WTC11 (cell line): ENCODE results near the gene TNIK. TPM values are rescaled to one million over a fixed set of nuclear protein-coding genes. Genes with fewer than 3 reads are reported as not detected.
"Not testable (repeated sequence)": the region's sequence is repeated elsewhere in the genome, so short reads cannot be mapped to it uniquely, and the experiment has no call there.

Experiments used
- ATAC-seq: fragments of 200-7000 bp; cut with Tn5 transposase; 2 replicates; pipeline ENCODE4 v1.10.0; 2021; ENCODE audit warnings: mild to moderate bottlenecking, moderate library complexity
- CTCF ChIA-PET: fragments of 300-600 bp; sonication (Branson Sonifier 250); formaldehyde crosslinking; loops from one replicate; lab custom pipeline; 2021; ENCODE audit warnings: antibody characterized with exemption; lab: Charles Lee
- POLR2A ChIA-PET: fragments of 350-600 bp; sonication (Branson Sonifier 250); formaldehyde crosslinking; loops from one replicate; lab custom pipeline; 2021; ENCODE audit warnings: antibody characterized with exemption; lab: Charles Lee
- DNase-seq: peaks from one replicate; pipeline ENCODE4 v3.0.0; 2021; ENCODE audit warnings: low spot score
- H3K27ac Mint-ChIP-seq: 2 replicates; pipeline ENCODE4 v1.8.0; 2021; ENCODE audit warnings: mixed read lengths
- H3K27me3 Mint-ChIP-seq: 2 replicates; pipeline ENCODE4 v1.8.0; 2021; ENCODE audit warnings: low read depth, mild to moderate bottlenecking, moderate library complexity, mixed read lengths
- H3K36me3 Mint-ChIP-seq: 2 replicates; pipeline ENCODE4 v1.8.0; 2021; ENCODE audit warnings: mixed read lengths
- H3K4me1 Mint-ChIP-seq: 2 replicates; pipeline ENCODE4 v1.8.0; 2022; ENCODE audit warnings: mixed read lengths
- H3K4me3 Mint-ChIP-seq: 2 replicates; pipeline ENCODE4 v1.8.0; 2021; ENCODE audit warnings: mild to moderate bottlenecking, moderate library complexity, mixed read lengths
- H3K9me3 Mint-ChIP-seq: 2 replicates; pipeline ENCODE4 v1.8.0; 2021; ENCODE audit warnings: mixed read lengths
- ATF1 ChIP-seq: sonication (generic); formaldehyde crosslinking; IDR thresholded peaks from 2 replicates; pipeline ENCODE4 v1.8.1; 2023; ENCODE audit warnings: mild to moderate bottlenecking, moderate library complexity, missing genetic modification reagents
- CREM ChIP-seq: sonication (generic); formaldehyde crosslinking; IDR thresholded peaks from 2 replicates; pipeline ENCODE4 v1.8.1; 2022; ENCODE audit warnings: mild to moderate bottlenecking, missing genetic modification reagents, moderate library complexity
- E2F1 ChIP-seq: sonication (generic); formaldehyde crosslinking; IDR thresholded peaks from 2 replicates; pipeline ENCODE4 v1.8.0; 2022; ENCODE audit warnings: mild to moderate bottlenecking, missing genetic modification reagents
- E2F5 ChIP-seq: sonication (generic); formaldehyde crosslinking; IDR thresholded peaks from 2 replicates; pipeline ENCODE4 v1.8.1; 2022; ENCODE audit warnings: mild to moderate bottlenecking, moderate library complexity, missing genetic modification reagents
- HMGA2 ChIP-seq: fragments of 250-450 bp; sonication (Bioruptor Pico); IDR thresholded peaks from 2 replicates; pipeline ENCODE4 v1.4.0; 2021; ENCODE audit warnings: mild to moderate bottlenecking, moderate library complexity
- IRF2 ChIP-seq: sonication (generic); formaldehyde crosslinking; IDR thresholded peaks from 2 replicates; pipeline ENCODE4 v1.8.0; 2022; ENCODE audit warnings: low read depth, missing genetic modification reagents, borderline replicate concordance
- KAT7 ChIP-seq: sonication (generic); formaldehyde crosslinking; IDR thresholded peaks from 2 replicates; pipeline ENCODE4 v1.8.1; 2023; ENCODE audit warnings: missing genetic modification reagents, mild to moderate bottlenecking, borderline replicate concordance
- OVOL2 ChIP-seq: fragments of 250-450 bp; sonication (Bioruptor Pico); IDR thresholded peaks from 2 replicates; pipeline ENCODE4 v1.9.0; 2021; ENCODE audit warnings: mild to moderate bottlenecking, borderline replicate concordance
- PREB ChIP-seq: sonication (generic); formaldehyde crosslinking; IDR thresholded peaks from 2 replicates; pipeline ENCODE4 v1.8.1; 2022; ENCODE audit warnings: mild to moderate bottlenecking, missing genetic modification reagents, moderate library complexity, borderline replicate concordance
- RELA ChIP-seq: sonication (generic); formaldehyde crosslinking; IDR thresholded peaks from 2 replicates; pipeline ENCODE4 v1.8.1; 2022; ENCODE audit warnings: missing genetic modification reagents, mild to moderate bottlenecking, borderline replicate concordance
- SMAD3 ChIP-seq: sonication (generic); formaldehyde crosslinking; IDR thresholded peaks from 2 replicates; pipeline ENCODE4 v1.8.0; 2022; ENCODE audit warnings: missing genetic modification reagents, mild to moderate bottlenecking, borderline replicate concordance
- TEAD1 ChIP-seq: sonication (generic); formaldehyde crosslinking; IDR thresholded peaks from 2 replicates; pipeline ENCODE4 v1.8.0; 2022; ENCODE audit warnings: mild to moderate bottlenecking, missing genetic modification reagents
- TEAD4 ChIP-seq: sonication (generic); formaldehyde crosslinking; IDR thresholded peaks from 2 replicates; pipeline ENCODE4 v1.8.0; 2022; ENCODE audit warnings: mild to moderate bottlenecking, missing genetic modification reagents
- TP53 ChIP-seq: sonication (generic); formaldehyde crosslinking; IDR thresholded peaks from 2 replicates; pipeline ENCODE4 v1.8.1; 2023; ENCODE audit warnings: mild to moderate bottlenecking, missing genetic modification reagents
- ZNF423 ChIP-seq: fragments of 250-450 bp; sonication (Bioruptor Pico); IDR thresholded peaks from 2 replicates; pipeline ENCODE4 v2.1.2; 2022; ENCODE audit warnings: mild to moderate bottlenecking, moderate library complexity
- total RNA-seq: library from RNA; stranded (reverse); gene quantifications from 3 replicates; pipeline ENCODE4 v1.2.3, GENCODE V29; 2021
- TF ChIP-seq, protein P1 (sequence below): fragments of 250-450 bp; sonication (Bioruptor Pico); conservative IDR thresholded peaks from 2 replicates; pipeline ENCODE4 v1.9.0; 2021; ENCODE audit warnings: mild to moderate bottlenecking
- TF ChIP-seq, protein P2 (sequence below): sonication (generic); formaldehyde crosslinking; IDR thresholded peaks from 2 replicates; pipeline ENCODE4 v1.8.0; 2023; ENCODE audit warnings: mild to moderate bottlenecking, missing genetic modification reagents
- TF ChIP-seq, protein P3 (sequence below): fragments of 200-600 bp; IDR thresholded peaks from 2 replicates; pipeline ENCODE4 v1.8.0; 2022; ENCODE audit warnings: antibody characterized with exemption

The TNIK gene
- total RNA-seq, 1 experiment from 2014 or later, result 50.3 TPM

DNA sequence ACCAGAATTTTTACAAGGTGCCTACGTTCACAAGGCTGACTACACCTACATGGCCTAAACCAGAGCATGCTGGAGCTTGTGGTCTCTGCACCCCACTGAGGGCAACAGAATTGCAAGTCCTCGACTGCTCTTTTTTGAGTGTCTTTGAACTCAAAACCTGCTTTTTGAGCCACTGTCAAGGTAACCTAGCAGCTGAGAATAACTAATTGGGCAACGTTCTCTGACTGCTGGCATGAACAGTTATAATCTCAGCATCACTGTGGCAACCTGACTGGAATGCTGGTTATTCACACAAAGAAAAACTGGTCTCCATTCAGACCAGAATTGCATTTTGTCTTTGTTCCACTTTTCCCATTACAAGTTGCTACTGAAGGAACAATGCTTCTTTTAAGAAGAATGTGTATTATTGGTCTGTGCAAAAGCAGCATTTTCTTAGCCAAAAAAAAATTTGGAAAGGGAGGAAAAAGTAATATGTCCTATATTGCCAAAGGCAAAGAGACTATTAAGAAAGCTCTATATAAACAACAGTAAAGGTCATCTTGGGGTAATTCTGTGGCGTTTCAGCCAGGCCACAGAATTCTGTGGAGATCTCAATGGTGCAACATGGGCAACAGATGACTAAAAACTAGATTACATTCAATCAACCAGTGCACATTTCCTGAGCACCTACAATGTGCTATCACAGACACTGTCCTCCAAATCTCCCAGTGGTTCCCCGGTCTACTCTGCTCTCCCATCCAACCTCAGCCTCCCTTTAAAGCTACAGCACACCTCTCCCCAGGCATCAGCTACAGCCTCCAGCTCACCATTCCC is 76.8 kb downstream of the TNIK start:
- no peaks in the 10 kb centered on the region for H3K36me3 Mint-ChIP-seq
- ChIA-PET POLR2A (no interaction called here), CTCF (interaction anchor here (1.1 to 4.5 kb wide), 3 partner anchors 10 to 155 kb away, joined by 3 to 26 read pairs (median 5); no protein-coding TSS in a partner anchor)
- ATAC-seq, result peak; percentile 17
- DNase-seq, result no peak
- TF ChIP-seq E2F5 (no peak), ATF1 (CRISPR knock-in tag) (no peak), PREB (no peak), E2F1 (CRISPR knock-in tag) (no peak), TEAD1 (CRISPR knock-in tag) (no peak)
- TF ChIP-seq, protein P1, sequence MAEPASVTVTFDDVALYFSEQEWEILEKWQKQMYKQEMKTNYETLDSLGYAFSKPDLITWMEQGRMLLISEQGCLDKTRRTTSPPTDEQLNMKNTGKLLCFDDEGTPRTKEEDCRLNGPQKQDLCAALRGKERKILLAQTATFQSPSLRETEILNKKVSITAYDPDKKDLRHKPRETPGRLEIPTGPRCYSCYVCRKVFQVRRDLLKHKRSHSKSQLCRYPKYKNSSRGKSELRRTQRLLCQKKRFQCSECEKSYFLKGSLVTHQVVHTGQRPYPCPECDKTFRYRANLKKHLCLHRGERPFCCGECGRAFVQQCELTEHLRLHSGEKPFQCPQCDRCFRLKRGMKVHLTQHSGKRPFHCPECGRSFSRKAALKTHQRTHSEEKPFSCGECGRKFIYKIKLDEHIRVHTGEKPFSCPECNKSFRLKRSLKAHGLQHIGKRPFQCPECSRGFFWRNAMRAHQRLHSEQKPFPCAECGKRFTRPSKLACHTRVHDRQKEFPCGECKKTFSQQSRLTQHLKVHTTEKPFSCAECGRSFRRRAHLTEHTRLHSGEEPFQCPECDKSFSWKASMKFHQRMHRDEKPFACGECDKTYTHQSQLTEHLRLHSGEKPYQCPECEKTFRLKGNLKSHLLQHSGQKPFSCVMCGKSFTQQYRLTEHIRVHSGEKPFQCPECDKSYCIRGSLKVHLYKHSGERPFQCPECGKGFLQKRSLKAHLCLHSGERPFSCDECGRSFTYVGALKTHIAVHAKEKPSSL (CRISPR knock-in tag), result no peak
- no peaks in the 10 kb centered on the region for H3K9me3 Mint-ChIP-seq
- no peaks in the 10 kb centered on the region for H3K27me3 Mint-ChIP-seq
- peak overlapping the region; percentile 6 for H3K27ac Mint-ChIP-seq
- peaks cover 71% of the 10 kb centered on the region for H3K4me1 Mint-ChIP-seq
- H3K4me3 Mint-ChIP-seq, result peak overlapping the region; percentile 10

GRCh38 chr3:171382347-171382746 is 77.9 kb downstream of the TNIK start:
- CTCF ChIA-PET, result interaction anchor here (0.6 to 4.5 kb wide), 8 partner anchors 11 to 185 kb away, joined by 3 to 26 read pairs (median 4); no protein-coding TSS in a partner anchor
- DNase-seq, ATAC-seq, POLR2A ChIA-PET, H3K9me3 Mint-ChIP-seq, H3K4me3 Mint-ChIP-seq, H3K36me3 Mint-ChIP-seq, H3K27me3 Mint-ChIP-seq: not testable (repeated sequence)
- H3K27ac Mint-ChIP-seq, result peak overlapping the region; percentile 53; the same call in 1 of the 2 replicates
- peaks cover 68% of the 10 kb centered on the region for H3K4me1 Mint-ChIP-seq

DNA sequence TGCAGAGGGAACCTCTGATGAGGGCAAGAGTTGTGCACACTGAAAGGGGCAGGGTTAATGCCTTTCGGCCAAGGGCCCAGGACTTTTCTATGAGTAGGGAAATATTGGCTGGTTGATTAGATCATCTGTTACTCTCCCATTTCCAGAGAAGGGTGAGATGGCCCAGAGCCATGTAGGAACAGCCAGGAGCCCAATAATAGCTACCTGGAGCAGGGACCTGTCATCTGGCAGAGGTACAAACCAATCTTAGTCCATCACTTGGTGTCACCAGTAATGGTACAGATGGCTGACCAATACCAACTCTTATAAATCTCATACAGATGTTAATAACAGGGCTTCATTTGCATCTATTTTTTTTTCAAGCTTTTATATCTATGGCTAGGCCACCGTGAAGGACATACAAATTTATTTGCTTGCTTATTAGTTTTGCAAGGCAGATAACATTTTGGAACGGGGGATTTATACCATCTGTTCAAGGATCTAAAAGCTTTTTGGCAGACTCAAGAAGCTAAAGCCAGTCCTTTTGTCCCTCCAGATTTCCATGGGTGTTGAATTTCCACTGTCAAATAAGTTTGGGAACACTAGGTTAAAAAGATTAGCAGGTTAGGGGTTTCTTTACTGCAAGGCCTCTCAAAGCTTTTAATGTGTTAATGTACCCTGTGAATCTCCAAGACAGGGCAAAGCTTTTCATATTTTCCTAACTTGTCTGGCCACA is 79.3 kb downstream of the TNIK start:
- no peak for DNase-seq
- Mint-ChIP-seq H3K36me3 (no peaks in the 10 kb centered on the region), H3K4me3 (no peak overlapping the region), H3K9me3 (no peaks in the 10 kb centered on the region), H3K27me3 (no peaks in the 10 kb centered on the region), H3K4me1 (peaks cover 75% of the 10 kb centered on the region), H3K27ac (no peak overlapping the region; the same call in 1 of the 2 replicates)
- no peak for ATAC-seq
- POLR2A ChIA-PET, result no interaction called here
- CTCF ChIA-PET, result interaction anchor here (1.0 to 4.5 kb wide), 6 partner anchors 10 to 208 kb away, joined by 3 to 26 read pairs (median 4); no protein-coding TSS in a partner anchor
- TF ChIP-seq HMGA2 (CRISPR knock-in tag) (no peak), IRF2 (CRISPR knock-in tag) (no peak), ATF1 (CRISPR knock-in tag) (no peak), SMAD3 (CRISPR knock-in tag) (no peak), OVOL2 (CRISPR knock-in tag) (no peak), KAT7 (CRISPR knock-in tag) (no peak), CREM (no peak), ZNF423 (CRISPR knock-in tag) (no peak), TP53 (CRISPR knock-in tag) (no peak), RELA (no peak), TEAD4 (CRISPR knock-in tag) (no peak)
- TF ChIP-seq, protein P2, sequence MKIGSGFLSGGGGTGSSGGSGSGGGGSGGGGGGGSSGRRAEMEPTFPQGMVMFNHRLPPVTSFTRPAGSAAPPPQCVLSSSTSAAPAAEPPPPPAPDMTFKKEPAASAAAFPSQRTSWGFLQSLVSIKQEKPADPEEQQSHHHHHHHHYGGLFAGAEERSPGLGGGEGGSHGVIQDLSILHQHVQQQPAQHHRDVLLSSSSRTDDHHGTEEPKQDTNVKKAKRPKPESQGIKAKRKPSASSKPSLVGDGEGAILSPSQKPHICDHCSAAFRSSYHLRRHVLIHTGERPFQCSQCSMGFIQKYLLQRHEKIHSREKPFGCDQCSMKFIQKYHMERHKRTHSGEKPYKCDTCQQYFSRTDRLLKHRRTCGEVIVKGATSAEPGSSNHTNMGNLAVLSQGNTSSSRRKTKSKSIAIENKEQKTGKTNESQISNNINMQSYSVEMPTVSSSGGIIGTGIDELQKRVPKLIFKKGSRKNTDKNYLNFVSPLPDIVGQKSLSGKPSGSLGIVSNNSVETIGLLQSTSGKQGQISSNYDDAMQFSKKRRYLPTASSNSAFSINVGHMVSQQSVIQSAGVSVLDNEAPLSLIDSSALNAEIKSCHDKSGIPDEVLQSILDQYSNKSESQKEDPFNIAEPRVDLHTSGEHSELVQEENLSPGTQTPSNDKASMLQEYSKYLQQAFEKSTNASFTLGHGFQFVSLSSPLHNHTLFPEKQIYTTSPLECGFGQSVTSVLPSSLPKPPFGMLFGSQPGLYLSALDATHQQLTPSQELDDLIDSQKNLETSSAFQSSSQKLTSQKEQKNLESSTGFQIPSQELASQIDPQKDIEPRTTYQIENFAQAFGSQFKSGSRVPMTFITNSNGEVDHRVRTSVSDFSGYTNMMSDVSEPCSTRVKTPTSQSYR (CRISPR knock-in tag), result no peak
- TF ChIP-seq, protein P3, sequence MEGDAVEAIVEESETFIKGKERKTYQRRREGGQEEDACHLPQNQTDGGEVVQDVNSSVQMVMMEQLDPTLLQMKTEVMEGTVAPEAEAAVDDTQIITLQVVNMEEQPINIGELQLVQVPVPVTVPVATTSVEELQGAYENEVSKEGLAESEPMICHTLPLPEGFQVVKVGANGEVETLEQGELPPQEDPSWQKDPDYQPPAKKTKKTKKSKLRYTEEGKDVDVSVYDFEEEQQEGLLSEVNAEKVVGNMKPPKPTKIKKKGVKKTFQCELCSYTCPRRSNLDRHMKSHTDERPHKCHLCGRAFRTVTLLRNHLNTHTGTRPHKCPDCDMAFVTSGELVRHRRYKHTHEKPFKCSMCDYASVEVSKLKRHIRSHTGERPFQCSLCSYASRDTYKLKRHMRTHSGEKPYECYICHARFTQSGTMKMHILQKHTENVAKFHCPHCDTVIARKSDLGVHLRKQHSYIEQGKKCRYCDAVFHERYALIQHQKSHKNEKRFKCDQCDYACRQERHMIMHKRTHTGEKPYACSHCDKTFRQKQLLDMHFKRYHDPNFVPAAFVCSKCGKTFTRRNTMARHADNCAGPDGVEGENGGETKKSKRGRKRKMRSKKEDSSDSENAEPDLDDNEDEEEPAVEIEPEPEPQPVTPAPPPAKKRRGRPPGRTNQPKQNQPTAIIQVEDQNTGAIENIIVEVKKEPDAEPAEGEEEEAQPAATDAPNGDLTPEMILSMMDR, result no peak
